Caki2 (cell line): ENCODE data around the gene PPP1R26. TPM values are rescaled to one million over a fixed set of nuclear protein-coding genes. Genes with fewer than 3 reads are reported as not detected.
"Not testable (repeated sequence)": the region's sequence is repeated elsewhere in the genome, so short reads cannot be mapped to it uniquely, and the experiment has no call there.

Source experiments
- DNase-seq: peaks from one replicate; pipeline ENCODE4 v3.0.0-alpha.2; 2015; ENCODE audit warnings: low read depth
- in situ Hi-C: cut with HindIII; loops from 2 replicates; pipeline ENCODE4 v1.10.0; 2016; ENCODE audit warnings: low sequenced_read_pairs, low pct_unique_long_range_greater_than_20kb, mixed read lengths
- total RNA-seq: library from RNA; depleted of rRNA; stranded (reverse); fragments of >200 nt; shearing (Covaris generic); gene quantifications from 2 replicates; pipeline ENCODE4 v1.2.3, GENCODE V29; 2014; ENCODE audit warnings: low replicate concordance; rRNA removed

The PPP1R26 gene
- 30.4 and 32.4 TPM in 2 replicates for total RNA-seq

- in situ Hi-C loops: no loop called here
- no peak for DNase-seq
These were observed at the start of gene PPP1R26 for GRCh38 chr9:135479469-135480052. PPP1R26 (plus strand) TSS chr9:135479782; CDS start chr9:135484511, 4,729 bp downstream.

GRCh38 chr9:135437259-135437658 is 42.3 kb upstream of the PPP1R26 start:
- in situ Hi-C loops: no loop called here
- DNase-seq: no peak

GRCh38 chr9:135437696-135438095 is 41.9 kb upstream of the PPP1R26 start:
- in situ Hi-C loops, DNase-seq: not testable (repeated sequence)

GRCh38 chr9:135438581-135439232 is 40.9 kb upstream of the PPP1R26 start:
- in situ Hi-C loops, DNase-seq: not testable (repeated sequence)

- DNase-seq, in situ Hi-C loops: not testable (repeated sequence)
These were observed 40.1 kb upstream of the PPP1R26 start for GRCh38 chr9:135439514-135439913.

GRCh38 chr9:135439916-135440315 is 39.7 kb upstream of the PPP1R26 start:
- no peak for DNase-seq
- in situ Hi-C loops: no loop called here

GRCh38 chr9:135440620-135441019 is 39.0 kb upstream of the PPP1R26 start:
- in situ Hi-C loops: no loop called here
- no peak for DNase-seq

- in situ Hi-C loops: not testable (repeated sequence)
These were observed 38.2 kb upstream of the PPP1R26 start for GRCh38 chr9:135441105-135442071.

GRCh38 chr9:135442075-135442474 is 37.5 kb upstream of the PPP1R26 start:
- in situ Hi-C loops: no loop called here
- DNase-seq: no peak

More at GRCh38 chr9:135441105-135442071, 38.2 kb upstream of the PPP1R26 start:
- not testable (repeated sequence) for DNase-seq

GRCh38 chr9:135443797-135444425 is 35.7 kb upstream of the PPP1R26 start:
- no peak for DNase-seq
- in situ Hi-C loops: no loop called here

GRCh38 chr9:135447126-135447525 is 32.5 kb upstream of the PPP1R26 start:
- in situ Hi-C loops: no loop called here
- no peak for DNase-seq

- in situ Hi-C loops: no loop called here
- no peak for DNase-seq
These were observed 30.9 kb upstream of the PPP1R26 start for GRCh38 chr9:135448663-135449100.

GRCh38 chr9:135449532-135449931 is 30.1 kb upstream of the PPP1R26 start:
- in situ Hi-C loops, DNase-seq: not testable (repeated sequence)

GRCh38 chr9:135450956-135451355 is 28.6 kb upstream of the PPP1R26 start:
- DNase-seq: no peak
- in situ Hi-C loops: no loop called here

GRCh38 chr9:135451909-135452308 is 27.7 kb upstream of the PPP1R26 start:
- DNase-seq, in situ Hi-C loops: not testable (repeated sequence)

GRCh38 chr9:135454737-135455136 is 24.8 kb upstream of the PPP1R26 start:
- in situ Hi-C loops: no loop called here
- DNase-seq: no peak

- in situ Hi-C loops: no loop called here
- no peak for DNase-seq
These were observed 24.1 kb upstream of the PPP1R26 start for GRCh38 chr9:135455401-135456030.
